DND-41 (cell line): ENCODE results near the gene SLC25A21.

Experiments used
- ATAC-seq: fragments of 200-7000 bp; cut with Tn5 transposase; 3 replicates; pipeline ENCODE4 v1.9.1; 2021; ENCODE audit warnings: low read depth; ENCODE audit not compliant: insufficient read depth
- DNase-seq: peaks from one replicate; pipeline ENCODE4 v3.0.0-alpha.2; 2020
- H2AFZ ChIP-seq: 2 replicates; pipeline ENCODE4 v1.6.0; 2012; ENCODE audit warnings: low read depth, low read length
- H3K27ac ChIP-seq: 2 replicates; pipeline ENCODE4 v1.5.1; 2012; ENCODE audit warnings: low read length, inconsistent platforms
- H3K27me3 ChIP-seq: fragments of 200-600 bp; sonication (generic); 2 replicates; pipeline ENCODE4 v1.6.0; 2012; ENCODE audit warnings: low read length, mild to moderate bottlenecking, inconsistent platforms; ENCODE audit not compliant: insufficient read depth, poor library complexity
- H3K36me3 ChIP-seq: 2 replicates; pipeline ENCODE4 v1.5.1; 2012; ENCODE audit warnings: low read length, inconsistent platforms; ENCODE audit not compliant: insufficient read depth
- H3K4me1 ChIP-seq: 2 replicates; pipeline ENCODE4 v1.5.1; 2012; ENCODE audit warnings: mild to moderate bottlenecking, low read length; ENCODE audit not compliant: insufficient read depth
- H3K4me2 ChIP-seq: 2 replicates; pipeline ENCODE4 v1.6.0; 2012; ENCODE audit warnings: mild to moderate bottlenecking, moderate library complexity, low read length, inconsistent platforms; ENCODE audit not compliant: insufficient read depth
- H3K4me3 ChIP-seq, 2 experiments: fragments of 200-600 bp in 1 of 2; shearing (Covaris generic) in 1 of 2; 2 replicates each; pipeline ENCODE4 v1.5.1; 2012 to 2016; ENCODE audit warnings: inconsistent platforms in 2 of 2, low read length in 2 of 2, mild to moderate bottlenecking in 2 of 2, low read depth in 1 of 2, moderate library complexity in 1 of 2
- H3K79me2 ChIP-seq: 2 replicates; pipeline ENCODE4 v1.6.0; 2012; ENCODE audit warnings: low read length, inconsistent platforms; ENCODE audit not compliant: insufficient read depth
- H3K9ac ChIP-seq: 2 replicates; pipeline ENCODE4 v1.6.0; 2012; ENCODE audit warnings: low read depth, mild to moderate bottlenecking, inconsistent platforms, low read length, moderate library complexity
- H3K9me3 ChIP-seq: 2 replicates; pipeline ENCODE4 v1.5.1; 2012; ENCODE audit warnings: low read length, moderate library complexity, mild to moderate bottlenecking, inconsistent platforms; ENCODE audit not compliant: insufficient read depth, severe bottlenecking
- H4K20me1 ChIP-seq: 2 replicates; pipeline ENCODE4 v1.6.0; 2012; ENCODE audit warnings: low read length; ENCODE audit not compliant: insufficient read depth
- CTCF ChIP-seq: IDR thresholded peaks from 2 replicates; pipeline ENCODE4 v1.5.1; 2012; ENCODE audit warnings: borderline replicate concordance, low read length, moderate library complexity, mild to moderate bottlenecking; ENCODE audit not compliant: poor library complexity, severe bottlenecking; ENCODE audit errors: extremely low read depth
- EZH2 ChIP-seq: IDR thresholded peaks from 3 replicates; pipeline ENCODE4 v1.6.1; 2012; ENCODE audit warnings: borderline replicate concordance, low read depth, mild to moderate bottlenecking, moderate library complexity, low read length, inconsistent platforms; ENCODE audit not compliant: severe bottlenecking

Gene SLC25A21

GRCh38 chr14:37114559-37114958 is 57.8 kb downstream of the SLC25A21 start:
- H3K4me1 ChIP-seq: no peaks in the 10 kb centered on the region
- no peak for ATAC-seq
- no peak for DNase-seq
- TF ChIP-seq CTCF (no peak), EZH2 (no peak)
- no peaks in the 10 kb centered on the region for H3K27me3 ChIP-seq
- no peaks in the 10 kb centered on the region for H3K36me3 ChIP-seq
- H3K27ac ChIP-seq: no peak overlapping the region
- H3K9ac ChIP-seq: no peak overlapping the region
- no peak overlapping the region for H3K4me2 ChIP-seq
- no peak overlapping the region for H2AFZ ChIP-seq
- no peaks in the 10 kb centered on the region for H3K9me3 ChIP-seq
- no peaks in the 10 kb centered on the region for H3K79me2 ChIP-seq
- H3K4me3 ChIP-seq: no peak overlapping the region
- no peaks in the 10 kb centered on the region for H4K20me1 ChIP-seq

GRCh38 chr14:37114002-37114401 is 58.4 kb downstream of the SLC25A21 start:
- no peak for DNase-seq
- Histone ChIP-seq H3K9me3 (no peaks in the 10 kb centered on the region), H3K9ac (no peak overlapping the region), H3K79me2 (no peaks in the 10 kb centered on the region), H3K27ac (no peak overlapping the region), H3K4me2 (no peak overlapping the region), H3K27me3 (no peaks in the 10 kb centered on the region), H3K36me3 (no peaks in the 10 kb centered on the region), H3K4me3 (no peak overlapping the region), H3K4me1 (no peaks in the 10 kb centered on the region), H4K20me1 (no peaks in the 10 kb centered on the region), H2AFZ (no peak overlapping the region)
- ATAC-seq: no peak
- TF ChIP-seq EZH2 (no peak), CTCF (no peak)

GRCh38 chr14:37098132-37098531 is 74.3 kb downstream of the SLC25A21 start:
- H3K27me3 ChIP-seq: peaks cover 3% of the 10 kb centered on the region
- no peaks in the 10 kb centered on the region for H3K4me1 ChIP-seq
- H3K27ac ChIP-seq: no peak overlapping the region
- ATAC-seq (no peak), DNase-seq (no peak)
- no peak overlapping the region for H2AFZ ChIP-seq
- H3K9ac ChIP-seq: no peak overlapping the region
- H3K4me2 ChIP-seq: no peak overlapping the region
- H3K36me3 ChIP-seq: no peaks in the 10 kb centered on the region
- TF ChIP-seq EZH2 (no peak), CTCF (no peak)
- H3K4me3 ChIP-seq: no peak overlapping the region
- H3K9me3 ChIP-seq: no peaks in the 10 kb centered on the region
- no peaks in the 10 kb centered on the region for H3K79me2 ChIP-seq
- no peaks in the 10 kb centered on the region for H4K20me1 ChIP-seq

- no peak for DNase-seq
- H3K4me3 ChIP-seq: no peak overlapping the region
- H4K20me1 ChIP-seq: no peaks in the 10 kb centered on the region
- H3K9me3 ChIP-seq: no peaks in the 10 kb centered on the region
- H3K79me2 ChIP-seq: no peaks in the 10 kb centered on the region
- peaks cover 3% of the 10 kb centered on the region for H3K27me3 ChIP-seq
- H3K4me1 ChIP-seq: no peaks in the 10 kb centered on the region
- no peak overlapping the region for H3K4me2 ChIP-seq
- TF ChIP-seq EZH2 (no peak), CTCF (no peak)
- no peak for ATAC-seq
- no peak overlapping the region for H2AFZ ChIP-seq
- H3K9ac ChIP-seq: no peak overlapping the region
- H3K27ac ChIP-seq: no peak overlapping the region
- no peaks in the 10 kb centered on the region for H3K36me3 ChIP-seq
Measured at GRCh38 chr14:37094502-37094901, 77.9 kb downstream of the SLC25A21 start.
